ENCODE results near the gene HSD17B1.

DNA sequence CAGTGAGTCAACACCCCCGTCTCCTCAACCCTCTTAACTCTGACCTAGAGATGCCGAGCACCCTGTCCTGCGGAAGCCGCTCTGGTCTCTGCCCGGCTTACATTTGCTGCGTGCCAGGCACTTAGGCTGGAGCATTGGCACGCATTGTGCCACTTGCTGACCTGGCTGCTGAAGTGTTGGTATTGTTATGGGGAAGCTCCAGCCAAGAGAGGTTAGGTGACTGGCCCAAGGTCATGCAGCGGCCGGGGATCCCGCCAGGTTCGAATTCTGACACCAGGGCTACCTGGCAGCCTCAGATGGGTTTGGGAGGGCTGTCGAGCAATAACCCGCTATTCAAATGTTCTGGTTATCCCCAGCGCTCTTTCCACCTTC, 5.0 kb upstream of the HSD17B1 start:
- no peak for TF ChIP-seq EZH2 (IDR thresholded peaks at IDR 0.05; ENCODE audit: low read length, unreplicated experiment)
- TF ChIP-seq, protein P1, sequence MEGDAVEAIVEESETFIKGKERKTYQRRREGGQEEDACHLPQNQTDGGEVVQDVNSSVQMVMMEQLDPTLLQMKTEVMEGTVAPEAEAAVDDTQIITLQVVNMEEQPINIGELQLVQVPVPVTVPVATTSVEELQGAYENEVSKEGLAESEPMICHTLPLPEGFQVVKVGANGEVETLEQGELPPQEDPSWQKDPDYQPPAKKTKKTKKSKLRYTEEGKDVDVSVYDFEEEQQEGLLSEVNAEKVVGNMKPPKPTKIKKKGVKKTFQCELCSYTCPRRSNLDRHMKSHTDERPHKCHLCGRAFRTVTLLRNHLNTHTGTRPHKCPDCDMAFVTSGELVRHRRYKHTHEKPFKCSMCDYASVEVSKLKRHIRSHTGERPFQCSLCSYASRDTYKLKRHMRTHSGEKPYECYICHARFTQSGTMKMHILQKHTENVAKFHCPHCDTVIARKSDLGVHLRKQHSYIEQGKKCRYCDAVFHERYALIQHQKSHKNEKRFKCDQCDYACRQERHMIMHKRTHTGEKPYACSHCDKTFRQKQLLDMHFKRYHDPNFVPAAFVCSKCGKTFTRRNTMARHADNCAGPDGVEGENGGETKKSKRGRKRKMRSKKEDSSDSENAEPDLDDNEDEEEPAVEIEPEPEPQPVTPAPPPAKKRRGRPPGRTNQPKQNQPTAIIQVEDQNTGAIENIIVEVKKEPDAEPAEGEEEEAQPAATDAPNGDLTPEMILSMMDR (conservative IDR thresholded peaks at IDR 0.05; ENCODE audit: low read depth, low read length), result no peak
- no peak for TF ChIP-seq EZH2phosphoT487 (IDR thresholded peaks at IDR 0.05; ENCODE audit: borderline replicate concordance, low read length)

Measured in PC-3 (cell line).